H9 (cell line): ENCODE data around the gene ABCA1. TPM values are rescaled to one million over a fixed set of nuclear protein-coding genes. Genes with fewer than 3 reads are reported as not detected.

Source experiments
- DNase-seq: peaks from one replicate; pipeline ENCODE4 v3.0.0-alpha.2; 2017
- H2AFZ ChIP-seq: one replicate; pipeline ENCODE4 v1.6.1; 2013; ENCODE audit warnings: mild to moderate bottlenecking, low read length, control low read depth, moderate library complexity
- H2AK5ac ChIP-seq: 2 replicates; pipeline ENCODE4 v1.6.1; 2013; ENCODE audit warnings: low read length, control low read depth, mixed read lengths; ENCODE audit not compliant: insufficient read length
- H2BK120ac ChIP-seq: one replicate; pipeline ENCODE4 v1.6.1; 2013; ENCODE audit warnings: low read depth, mild to moderate bottlenecking, low read length, control low read depth, inconsistent platforms; ENCODE audit not compliant: poor library complexity, severe bottlenecking
- H2BK12ac ChIP-seq: 2 replicates; pipeline ENCODE4 v1.6.1; 2013; ENCODE audit warnings: low read length, control low read depth, mixed read lengths, low read depth; ENCODE audit not compliant: insufficient read length
- H2BK15ac ChIP-seq: 2 replicates; pipeline ENCODE4 v1.6.1; 2013; ENCODE audit warnings: low read depth, low read length, control low read depth
- H2BK20ac ChIP-seq: one replicate; pipeline ENCODE4 v1.6.1; 2013; ENCODE audit warnings: low read depth, mild to moderate bottlenecking, low read length, control low read depth, inconsistent platforms; ENCODE audit not compliant: poor library complexity, severe bottlenecking
- H2BK5ac ChIP-seq: 2 replicates; pipeline ENCODE4 v1.6.1; 2013; ENCODE audit warnings: low read length, control low read depth, mixed read lengths; ENCODE audit not compliant: insufficient read length
- H3K14ac ChIP-seq: 2 replicates; pipeline ENCODE4 v1.6.1; 2013; ENCODE audit warnings: low read length, control low read depth; ENCODE audit not compliant: insufficient read depth
- H3K18ac ChIP-seq: 2 replicates; pipeline ENCODE4 v1.6.1; 2013; ENCODE audit warnings: low read depth, mild to moderate bottlenecking, mixed read lengths, low read length, control low read depth; ENCODE audit not compliant: insufficient read length
- H3K23ac ChIP-seq: 2 replicates; pipeline ENCODE4 v1.6.1; 2013; ENCODE audit warnings: low read length, control low read depth, mixed read lengths, low read depth; ENCODE audit not compliant: insufficient read length
- H3K23me2 ChIP-seq: 2 replicates; pipeline ENCODE4 v1.6.1; 2013; ENCODE audit warnings: low read depth, mild to moderate bottlenecking, mixed read lengths, low read length, control low read depth; ENCODE audit not compliant: insufficient read length, poor library complexity, severe bottlenecking
- H3K27ac ChIP-seq: 2 replicates; pipeline ENCODE4 v1.5.1; 2013; ENCODE audit warnings: low read length, control low read depth, mixed read lengths, low read depth; ENCODE audit not compliant: insufficient read length
- H3K27me3 ChIP-seq: 2 replicates; pipeline ENCODE4 v1.6.1; 2013; ENCODE audit warnings: low read length, control low read depth, inconsistent platforms; ENCODE audit not compliant: insufficient read depth
- H3K4ac ChIP-seq: 2 replicates; pipeline ENCODE4 v1.6.1; 2013; ENCODE audit warnings: low read depth, mild to moderate bottlenecking, control low read depth, inconsistent platforms, low read length, moderate library complexity
- H3K4me1 ChIP-seq: 2 replicates; pipeline ENCODE4 v1.6.1; 2013; ENCODE audit warnings: low read length, control low read depth, inconsistent platforms; ENCODE audit not compliant: insufficient read depth
- H3K4me2 ChIP-seq: 2 replicates; pipeline ENCODE4 v1.6.1; 2013; ENCODE audit warnings: low read length, control low read depth, mixed read lengths; ENCODE audit not compliant: insufficient read length, insufficient read depth
- H3K56ac ChIP-seq: 2 replicates; pipeline ENCODE4 v1.6.1; 2013; ENCODE audit warnings: low read depth, mild to moderate bottlenecking, mixed read lengths, low read length, control low read depth; ENCODE audit not compliant: insufficient read length
- H3K79me1 ChIP-seq: 2 replicates; pipeline ENCODE4 v1.6.1; 2013; ENCODE audit warnings: low read depth, mild to moderate bottlenecking, moderate library complexity, low read length, control low read depth, inconsistent platforms; ENCODE audit not compliant: insufficient read depth, poor library complexity, severe bottlenecking
- H3K79me2 ChIP-seq: 2 replicates; pipeline ENCODE4 v1.6.1; 2013; ENCODE audit warnings: low read length, control low read depth, inconsistent platforms; ENCODE audit not compliant: insufficient read depth
- H3K9ac ChIP-seq: 2 replicates; pipeline ENCODE4 v1.6.1; 2013; ENCODE audit warnings: low read length, control low read depth, mixed read lengths; ENCODE audit not compliant: insufficient read length; ENCODE audit errors: extremely low read depth
- H3K9me3 ChIP-seq: one replicate; pipeline ENCODE4 v1.6.1; 2013; ENCODE audit warnings: low read depth, low read length, inconsistent platforms; ENCODE audit not compliant: control insufficient read depth
- H3T11ph ChIP-seq: one replicate; pipeline ENCODE4 v1.6.1; 2013; ENCODE audit warnings: mild to moderate bottlenecking, low read length, control low read depth, inconsistent platforms
- H4K20me1 ChIP-seq: one replicate; pipeline ENCODE4 v1.6.1; 2013; ENCODE audit not compliant: control insufficient read depth, insufficient read length, insufficient read depth
- H4K5ac ChIP-seq: 2 replicates; pipeline ENCODE4 v1.6.1; 2013; ENCODE audit warnings: low read depth, mild to moderate bottlenecking, mixed read lengths, low read length, control low read depth; ENCODE audit not compliant: insufficient read length
- H4K8ac ChIP-seq: replicated peaks from 2 replicates; pipeline ENCODE4 v1.6.1; 2013; ENCODE audit warnings: low read length, control low read depth, mixed read lengths, low read depth; ENCODE audit not compliant: insufficient read length
- H4K91ac ChIP-seq: 2 replicates; pipeline ENCODE4 v1.6.1; 2013; ENCODE audit warnings: low read depth, mild to moderate bottlenecking, moderate library complexity, mixed read lengths, low read length, control low read depth; ENCODE audit not compliant: insufficient read length
- H3K27ac Mint-ChIP-seq, 3 experiments: 2 replicates in 2 of 3; 3 replicates in 1 of 3; pipeline ENCODE4 v1.8.0; 2020 to 2021; ENCODE audit warnings: mixed read lengths in 3 of 3, mild to moderate bottlenecking in 1 of 3, moderate library complexity in 1 of 3
- H3K27me3 Mint-ChIP-seq: 2 replicates; pipeline ENCODE4 v1.8.0; 2021; ENCODE audit warnings: low read depth, mild to moderate bottlenecking, moderate library complexity, mixed read lengths
- H3K36me3 Mint-ChIP-seq, 3 experiments: 2 replicates in 2 of 3; 3 replicates in 1 of 3; pipeline ENCODE4 v1.8.0; 2020 to 2021; ENCODE audit warnings: low read depth in 3 of 3, mixed read lengths in 3 of 3; ENCODE audit not compliant: insufficient read depth in 1 of 3
- H3K4me1 Mint-ChIP-seq, 2 experiments: 2 replicates each; pipeline ENCODE4 v1.8.0; 2020; ENCODE audit warnings: mixed read lengths in 2 of 2
- H3K4me3 Mint-ChIP-seq, 2 experiments: 2 replicates in 1 of 2; 3 replicates in 1 of 2; pipeline ENCODE4 v1.8.0; 2020 to 2021; ENCODE audit warnings: mild to moderate bottlenecking in 2 of 2, mixed read lengths in 2 of 2, moderate library complexity in 1 of 2
- H3K9me3 Mint-ChIP-seq, 2 experiments: 2 replicates in 1 of 2; 3 replicates in 1 of 2; pipeline ENCODE4 v1.8.0; 2020; ENCODE audit warnings: mild to moderate bottlenecking in 2 of 2, mixed read lengths in 2 of 2, moderate library complexity in 1 of 2
- WGBS: extraction: QIAGEN DNeasy Blood & Tissue Kit; methylation state at CpG from one replicate; pipeline ENCODE4 v1.1.7; 2013; ENCODE audit warnings: missing lambda C conversion rate, low lambda C conversion rate, mixed read lengths; ENCODE audit not compliant: insufficient read length; ENCODE audit errors: extremely low coverage; 5-methylcytosine and 5-hydroxymethylcytosine counted together
- total RNA-seq: library from RNA; stranded (reverse); gene quantifications from 2 replicates; pipeline ENCODE4 v1.2.1, GENCODE V29; 2021
- TF ChIP-seq, protein P1 (sequence below): fragments of 200-600 bp; sonication (generic); conservative IDR thresholded peaks from 3 replicates; pipeline ENCODE4 v1.8.0; 2021; ENCODE audit warnings: antibody characterized with exemption, mild to moderate bottlenecking

ABCA1 gene
- total RNA-seq, 1 experiment from 2014 or later: 16.6 TPM

DNA sequence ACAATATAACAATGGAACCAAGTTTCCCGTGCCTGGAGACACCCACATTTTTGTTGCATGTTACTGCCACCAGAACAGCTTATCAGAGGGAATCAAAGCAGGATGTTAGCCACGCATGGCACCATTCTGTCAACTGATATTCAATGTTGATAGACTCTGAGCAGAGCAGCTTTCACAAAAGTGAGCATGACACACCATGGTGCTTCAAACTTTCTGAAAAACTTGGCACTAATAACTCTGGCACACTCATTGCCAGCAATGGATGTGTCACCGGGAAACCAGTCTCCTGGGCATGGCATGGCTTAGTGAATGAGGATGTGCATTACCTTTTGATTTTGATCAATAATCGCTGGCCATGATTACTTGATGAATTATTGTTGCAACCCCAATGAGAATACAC is 144.4 kb downstream of the ABCA1 start:
- H3T11ph ChIP-seq: no peak overlapping the region
- no peaks in the 10 kb centered on the region for H3K4me1 ChIP-seq
- no peak overlapping the region for H3K27ac Mint-ChIP-seq
- TF ChIP-seq, protein P1, sequence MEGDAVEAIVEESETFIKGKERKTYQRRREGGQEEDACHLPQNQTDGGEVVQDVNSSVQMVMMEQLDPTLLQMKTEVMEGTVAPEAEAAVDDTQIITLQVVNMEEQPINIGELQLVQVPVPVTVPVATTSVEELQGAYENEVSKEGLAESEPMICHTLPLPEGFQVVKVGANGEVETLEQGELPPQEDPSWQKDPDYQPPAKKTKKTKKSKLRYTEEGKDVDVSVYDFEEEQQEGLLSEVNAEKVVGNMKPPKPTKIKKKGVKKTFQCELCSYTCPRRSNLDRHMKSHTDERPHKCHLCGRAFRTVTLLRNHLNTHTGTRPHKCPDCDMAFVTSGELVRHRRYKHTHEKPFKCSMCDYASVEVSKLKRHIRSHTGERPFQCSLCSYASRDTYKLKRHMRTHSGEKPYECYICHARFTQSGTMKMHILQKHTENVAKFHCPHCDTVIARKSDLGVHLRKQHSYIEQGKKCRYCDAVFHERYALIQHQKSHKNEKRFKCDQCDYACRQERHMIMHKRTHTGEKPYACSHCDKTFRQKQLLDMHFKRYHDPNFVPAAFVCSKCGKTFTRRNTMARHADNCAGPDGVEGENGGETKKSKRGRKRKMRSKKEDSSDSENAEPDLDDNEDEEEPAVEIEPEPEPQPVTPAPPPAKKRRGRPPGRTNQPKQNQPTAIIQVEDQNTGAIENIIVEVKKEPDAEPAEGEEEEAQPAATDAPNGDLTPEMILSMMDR: no peak
- H2AK5ac ChIP-seq: no peak overlapping the region
- H3K9me3 ChIP-seq: no peaks in the 10 kb centered on the region
- H3K27me3 ChIP-seq: no peaks in the 10 kb centered on the region
- no peak overlapping the region for H3K14ac ChIP-seq
- H2BK15ac ChIP-seq: no peak overlapping the region
- no peak overlapping the region for H3K18ac ChIP-seq
- no peak overlapping the region for H3K27ac ChIP-seq
- H3K23ac ChIP-seq: no peak overlapping the region
- H3K4ac ChIP-seq: no peak overlapping the region
- peaks cover 0 to 42% (median 27%) of the 10 kb centered on the region in 3 experiments; a peak in 5 of 7 replicates for H3K36me3 Mint-ChIP-seq
- no peak for DNase-seq
- no peak overlapping the region for H3K4me3 Mint-ChIP-seq
- H2BK5ac ChIP-seq: no peak overlapping the region
- no peak overlapping the region for H3K56ac ChIP-seq
- no peak overlapping the region for H2BK12ac ChIP-seq
- no peaks in the 10 kb centered on the region for H4K20me1 ChIP-seq
- no peak overlapping the region for H4K5ac ChIP-seq
- WGBS: no CpG with 5 or more reads among the region's 4 CpGs
- no peak overlapping the region for H2BK120ac ChIP-seq
- no peak overlapping the region for H2AFZ ChIP-seq
- H3K79me2 ChIP-seq: no peaks in the 10 kb centered on the region
- H4K8ac ChIP-seq: no peak overlapping the region
- no peak overlapping the region for H3K9ac ChIP-seq
- H3K4me1 Mint-ChIP-seq: no peaks in the 10 kb centered on the region
- no peak overlapping the region for H4K91ac ChIP-seq
- H3K4me2 ChIP-seq: no peak overlapping the region
- H3K9me3 Mint-ChIP-seq: no peaks in the 10 kb centered on the region
- no peaks in the 10 kb centered on the region for H3K79me1 ChIP-seq
- H3K27me3 Mint-ChIP-seq: no peaks in the 10 kb centered on the region
- H3K23me2 ChIP-seq: no peaks in the 10 kb centered on the region
- no peak overlapping the region for H2BK20ac ChIP-seq
